ENCODE measurements around the gene KLHL36.
A peak's percentile ranks its signal among the peaks of the same experiment; 100 is the strongest.
"Not testable (repeated sequence)": the region's sequence is repeated elsewhere in the genome, so short reads cannot be mapped to it uniquely, and the experiment has no call there.

Gene KLHL36

GRCh38 chr16:84616515-84616914 lies 31.8 kb upstream of the KLHL36 start:
- peak; percentile 0 to 36 for DNase-seq

- peak in 1 of 2 experiments; percentile 37 for DNase-seq
Measured at GRCh38 chr16:84617041-84617790, 31.1 kb upstream of the KLHL36 start.

- DNase-seq = peak; percentile 51 to 89
Measured at GRCh38 chr16:84617791-84618580, 30.3 kb upstream of the KLHL36 start, which contains the start of gene COTL1. COTL1 (minus strand) TSS chr16:84618078; CDS start chr16:84617914, 164 bp downstream.

GRCh38 chr16:84618581-84619460 lies 29.5 kb upstream of the KLHL36 start:
- DNase-seq = no peak

GRCh38 chr16:84620913-84621312 lies 27.4 kb upstream of the KLHL36 start:
- not testable (repeated sequence) for DNase-seq

GRCh38 chr16:84625556-84625955 lies 22.8 kb upstream of the KLHL36 start:
- DNase-seq = no peak

- no peak for DNase-seq
Measured at GRCh38 chr16:84628226-84628731, 20.0 kb upstream of the KLHL36 start.

- no peak for DNase-seq
Measured at GRCh38 chr16:84629580-84629979, 18.7 kb upstream of the KLHL36 start.

GRCh38 chr16:84630009-84630408 lies 18.3 kb upstream of the KLHL36 start:
- no peak for DNase-seq

GRCh38 chr16:84630446-84631152 lies 17.7 kb upstream of the KLHL36 start:
- DNase-seq = no peak

- no peak for DNase-seq
Measured at GRCh38 chr16:84631153-84631466, 17.2 kb upstream of the KLHL36 start.

GRCh38 chr16:84631886-84632285 lies 16.4 kb upstream of the KLHL36 start:
- no peak for DNase-seq

GRCh38 chr16:84632862-84633261 lies 15.4 kb upstream of the KLHL36 start:
- not testable (repeated sequence) for DNase-seq

- no peak for DNase-seq
Measured at GRCh38 chr16:84633622-84634021, 14.7 kb upstream of the KLHL36 start.

- no peak for DNase-seq
Measured at GRCh38 chr16:84635702-84636101, 12.6 kb upstream of the KLHL36 start.

GRCh38 chr16:84637709-84638108 lies 10.6 kb upstream of the KLHL36 start:
- no peak for DNase-seq

GRCh38 chr16:84638231-84638806 lies 10.0 kb upstream of the KLHL36 start:
- DNase-seq = no peak

GRCh38 chr16:84640145-84640544 lies 8.2 kb upstream of the KLHL36 start:
- DNase-seq = no peak

GRCh38 chr16:84641643-84642358 lies 6.5 kb upstream of the KLHL36 start:
- DNase-seq = no peak

GRCh38 chr16:84643180-84643583 lies 5.1 kb upstream of the KLHL36 start:
- DNase-seq = no peak

- DNase-seq = no peak
Measured at GRCh38 chr16:84643674-84644073, 4.6 kb upstream of the KLHL36 start.

All from NCI-H526 (cell line).